Left hindlimb (tissue), 1 donor: ENCODE results near the gene FAAP100.
A peak's percentile ranks its signal among the peaks of the same experiment; 100 is the strongest.
"Not testable (repeated sequence)": the region's sequence is repeated elsewhere in the genome, so short reads cannot be mapped to it uniquely, and the experiment has no call there.

Experiments used
- DNase-seq: peaks from one replicate; pipeline ENCODE4 v3.0.0-alpha.2; 2018

Gene FAAP100, protein sequence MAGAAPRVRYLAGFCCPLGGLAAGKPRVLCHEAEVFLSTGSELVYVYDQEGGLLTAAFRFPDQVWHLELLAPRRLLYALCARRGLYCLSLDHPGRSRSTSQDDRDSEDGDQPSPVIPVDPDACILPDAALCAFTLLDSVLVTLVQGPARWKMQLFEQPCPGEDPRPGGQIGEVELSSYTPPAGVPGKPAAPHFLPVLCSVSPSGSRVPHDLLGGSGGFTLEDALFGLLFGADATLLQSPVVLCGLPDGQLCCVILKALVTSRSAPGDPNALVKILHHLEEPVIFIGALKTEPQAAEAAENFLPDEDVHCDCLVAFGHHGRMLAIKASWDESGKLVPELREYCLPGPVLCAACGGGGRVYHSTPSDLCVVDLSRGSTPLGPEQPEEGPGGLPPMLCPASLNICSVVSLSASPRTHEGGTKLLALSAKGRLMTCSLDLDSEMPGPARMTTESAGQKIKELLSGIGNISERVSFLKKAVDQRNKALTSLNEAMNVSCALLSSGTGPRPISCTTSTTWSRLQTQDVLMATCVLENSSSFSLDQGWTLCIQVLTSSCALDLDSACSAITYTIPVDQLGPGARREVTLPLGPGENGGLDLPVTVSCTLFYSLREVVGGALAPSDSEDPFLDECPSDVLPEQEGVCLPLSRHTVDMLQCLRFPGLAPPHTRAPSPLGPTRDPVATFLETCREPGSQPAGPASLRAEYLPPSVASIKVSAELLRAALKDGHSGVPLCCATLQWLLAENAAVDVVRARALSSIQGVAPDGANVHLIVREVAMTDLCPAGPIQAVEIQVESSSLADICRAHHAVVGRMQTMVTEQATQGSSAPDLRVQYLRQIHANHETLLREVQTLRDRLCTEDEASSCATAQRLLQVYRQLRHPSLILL

DNA sequence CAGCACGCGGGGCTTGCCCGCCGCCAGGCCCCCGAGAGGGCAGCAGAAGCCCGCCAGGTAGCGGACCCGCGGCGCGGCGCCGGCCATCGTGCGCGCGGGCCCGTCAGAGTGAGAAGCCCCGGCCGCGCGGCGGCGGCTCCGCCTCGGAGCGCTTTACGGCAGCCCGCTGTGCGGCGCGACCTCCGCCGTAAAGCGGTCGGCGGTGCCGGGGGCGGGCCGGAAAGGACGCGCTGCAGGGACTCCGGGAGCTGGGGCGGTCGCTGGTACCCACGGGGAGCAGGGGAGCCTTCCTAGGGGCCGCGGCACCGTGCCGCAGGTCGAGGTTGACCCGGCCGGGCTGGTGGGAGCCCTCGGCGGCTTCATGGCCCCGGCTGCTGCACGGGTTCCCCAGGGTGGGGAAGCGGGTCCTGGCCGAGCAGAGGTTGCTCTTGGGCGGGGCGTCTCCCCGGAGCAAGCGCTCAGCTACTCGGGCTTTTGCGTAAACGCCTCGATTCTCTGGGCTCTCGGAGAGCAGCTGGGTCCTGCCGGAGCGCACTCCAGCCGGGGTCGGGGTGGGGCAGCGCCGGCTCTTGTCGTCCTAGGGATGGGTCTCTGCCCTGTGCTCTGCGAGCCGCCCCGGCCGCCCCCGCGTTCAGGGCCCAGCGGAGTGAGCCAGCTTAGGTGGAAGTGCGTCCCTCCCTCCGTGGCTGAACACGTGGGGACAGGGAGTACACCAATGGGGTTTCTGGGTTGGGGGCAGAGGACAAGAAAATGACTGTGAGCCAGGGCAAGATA, at the start of gene FAAP100:
FAAP100 (minus strand) TSS at position 110 of the 774 bp plus-strand sequence; CDS start at position 87, 23 bp downstream.
- peak; percentile 87 for DNase-seq

DNA sequence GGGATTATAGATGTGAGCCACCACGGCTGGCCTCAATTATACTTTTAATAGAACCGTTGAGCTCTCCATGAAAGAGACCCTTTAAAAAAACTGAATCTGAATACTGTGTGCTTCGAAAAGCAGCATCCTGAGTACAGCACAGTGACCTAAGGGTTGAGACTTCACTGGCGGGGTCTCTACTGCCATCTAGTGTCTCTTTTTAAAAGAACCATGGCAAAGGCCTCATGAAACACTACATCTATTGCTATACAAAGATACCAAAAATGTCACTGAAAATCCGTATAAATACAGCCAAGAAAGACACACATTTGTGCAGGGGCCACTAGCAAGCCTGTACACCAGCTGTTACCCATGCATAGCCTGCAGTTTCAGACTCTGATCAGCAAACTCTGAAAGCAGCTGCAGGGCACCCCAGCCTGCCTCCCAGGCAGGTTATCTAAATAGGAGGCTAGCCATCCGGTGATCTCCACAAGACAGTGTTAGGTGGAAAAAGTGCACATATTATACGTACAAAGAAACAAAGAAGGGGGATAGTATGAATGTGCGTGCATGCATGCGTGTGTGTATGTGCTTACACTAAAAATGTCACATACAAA, 49.5 kb upstream of the FAAP100 start:
- peak; percentile 48 for DNase-seq

DNA sequence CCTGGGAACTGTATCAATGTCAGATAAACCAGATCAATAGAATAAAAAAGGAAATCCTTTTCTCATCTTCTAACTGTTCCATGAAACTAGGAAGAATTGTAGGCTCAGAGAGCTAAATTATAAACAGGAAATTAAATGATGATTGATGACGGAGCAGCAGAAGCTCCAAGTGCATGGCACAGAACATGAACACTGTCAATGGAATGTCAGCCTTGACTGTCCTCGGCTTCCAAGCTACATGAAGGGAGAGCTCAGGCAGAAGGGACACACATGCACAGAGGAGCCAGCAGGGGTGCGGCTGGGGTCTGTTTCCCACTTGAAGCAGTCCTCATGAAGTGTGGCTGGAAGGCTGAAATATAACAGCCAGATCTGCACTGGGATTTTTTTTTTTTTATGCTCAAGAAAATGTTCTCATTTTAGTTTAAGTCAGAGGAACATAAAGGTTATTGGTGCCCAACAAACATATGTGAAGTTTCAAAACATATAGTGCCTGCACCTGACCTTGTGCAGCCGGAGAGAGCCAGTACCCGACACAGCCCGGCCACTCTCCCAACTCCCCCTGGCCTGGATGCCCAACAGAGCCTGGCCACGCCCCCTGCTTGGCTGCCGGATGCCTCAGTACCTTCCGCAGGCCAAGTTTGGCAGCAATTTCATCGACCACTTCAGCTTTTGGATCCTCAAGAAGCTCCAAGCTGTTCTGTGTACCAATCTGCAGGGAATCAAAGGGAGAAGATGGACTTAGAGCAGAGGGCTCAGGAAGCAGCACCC, 47.8 kb upstream of the FAAP100 start:
- no peak for DNase-seq

DNA sequence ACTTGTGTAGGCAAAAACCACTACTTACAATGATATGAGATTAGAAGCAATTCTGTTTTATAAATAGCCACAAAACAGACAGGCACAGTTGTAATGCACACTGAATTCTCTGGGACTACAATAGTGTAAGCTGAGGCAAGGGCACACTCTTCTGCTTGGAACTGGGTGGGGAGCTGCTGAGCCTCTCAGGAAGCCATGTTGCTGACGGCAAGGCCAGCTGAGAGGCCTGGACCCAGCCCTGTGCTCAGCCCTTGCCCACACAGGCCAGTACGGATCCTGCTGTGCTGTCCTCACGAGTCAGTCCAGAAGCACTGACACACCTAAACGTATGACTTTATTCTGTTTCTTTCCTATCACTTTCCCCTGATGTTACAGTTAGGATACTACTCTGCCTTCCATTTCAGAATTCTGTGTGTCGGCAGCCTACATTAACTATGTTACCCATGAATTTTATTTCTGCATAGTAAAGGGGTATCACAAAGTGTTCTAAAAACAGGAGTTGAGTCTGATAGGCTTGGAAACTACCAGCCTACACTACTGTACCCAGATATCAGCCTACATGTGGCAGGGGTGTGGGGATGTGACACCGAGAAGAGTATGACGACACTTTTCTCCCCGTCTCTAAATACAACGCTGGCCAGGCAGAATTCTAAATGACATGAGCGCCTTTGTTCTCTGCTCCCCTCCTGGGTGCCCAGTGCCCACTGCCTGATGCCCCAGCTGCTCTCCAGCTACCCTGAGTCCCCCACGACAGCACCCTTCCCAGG, 41.1 kb upstream of the FAAP100 start:
- no peak for DNase-seq

DNA sequence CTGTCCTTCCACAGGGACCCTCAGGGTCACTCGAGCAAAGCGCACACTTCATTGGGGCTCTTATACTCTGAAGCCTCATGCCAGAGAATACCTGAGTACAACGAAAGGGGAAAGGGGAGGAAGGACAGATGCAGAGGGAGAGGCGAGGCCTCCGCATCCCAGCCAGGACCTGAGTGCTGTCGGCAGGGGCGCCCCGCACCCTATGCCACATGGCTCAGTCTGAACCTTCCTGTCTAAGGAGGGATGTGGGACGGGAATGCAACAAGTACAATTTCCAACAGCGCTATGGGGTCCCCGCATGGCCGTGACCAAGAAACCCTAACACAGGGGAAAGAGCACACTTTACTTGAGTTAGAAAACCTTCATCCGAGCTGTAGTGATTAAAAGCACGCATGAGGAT, 39.8 kb upstream of the FAAP100 start:
- DNase-seq: no peak

DNA sequence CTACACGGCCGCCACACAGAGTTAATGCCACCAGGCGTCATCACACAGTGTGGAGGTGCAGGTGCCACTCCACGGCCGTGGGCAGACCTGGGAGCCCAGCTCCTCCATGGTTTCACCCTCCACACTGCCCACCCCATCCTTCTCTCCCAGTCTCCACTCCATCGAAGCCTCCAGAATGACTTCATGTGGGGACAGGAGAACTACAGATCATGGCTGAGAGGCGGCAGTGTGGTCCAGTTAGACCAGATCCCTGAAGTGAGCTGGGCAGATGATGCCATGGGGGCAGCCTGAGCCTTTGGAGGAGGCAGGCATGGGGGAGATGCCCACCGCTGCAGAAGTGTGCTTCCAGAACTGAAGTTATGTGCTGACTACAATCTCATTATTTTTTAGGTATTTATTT, 38.0 kb upstream of the FAAP100 start:
- DNase-seq: no peak

DNA sequence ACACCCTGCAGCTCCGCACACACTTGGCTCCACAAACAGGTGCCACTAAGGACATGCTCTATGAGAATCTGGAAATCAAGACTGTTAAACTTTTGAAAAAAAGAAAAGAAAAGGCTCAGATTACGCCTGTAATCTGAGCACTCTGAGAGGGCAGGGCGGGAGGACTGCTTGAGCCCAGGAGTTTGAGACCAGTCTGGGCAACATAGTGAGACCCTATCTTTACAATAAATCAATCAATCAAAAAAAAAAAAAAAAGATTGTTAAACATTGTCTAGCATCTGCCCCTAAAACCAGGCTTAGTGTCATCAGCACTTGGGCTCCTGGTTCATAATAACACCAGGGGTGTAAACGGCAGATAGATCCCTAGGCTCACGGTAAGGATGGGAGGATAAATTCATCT, 37.5 kb upstream of the FAAP100 start:
- no peak for DNase-seq

DNA sequence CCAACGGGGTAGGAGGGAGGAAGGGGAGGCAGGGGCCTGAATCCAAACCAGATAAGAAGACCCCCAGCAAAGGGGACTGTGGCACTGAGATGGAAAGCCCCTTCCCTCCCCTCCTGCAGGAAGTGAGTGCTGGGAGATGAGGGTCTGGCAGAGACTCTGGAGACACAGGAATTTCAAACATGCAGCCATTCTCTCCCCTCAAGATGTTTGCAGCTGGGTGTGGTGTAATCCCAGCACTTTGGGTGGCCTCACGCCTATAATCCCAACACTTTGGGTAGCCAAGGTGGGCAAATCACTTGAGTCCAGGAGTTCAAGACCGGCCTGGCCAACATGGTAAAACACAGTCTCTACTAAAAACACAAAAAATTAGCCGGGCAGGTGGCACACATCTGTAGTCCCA, 33.9 kb upstream of the FAAP100 start:
- DNase-seq: no peak

DNA sequence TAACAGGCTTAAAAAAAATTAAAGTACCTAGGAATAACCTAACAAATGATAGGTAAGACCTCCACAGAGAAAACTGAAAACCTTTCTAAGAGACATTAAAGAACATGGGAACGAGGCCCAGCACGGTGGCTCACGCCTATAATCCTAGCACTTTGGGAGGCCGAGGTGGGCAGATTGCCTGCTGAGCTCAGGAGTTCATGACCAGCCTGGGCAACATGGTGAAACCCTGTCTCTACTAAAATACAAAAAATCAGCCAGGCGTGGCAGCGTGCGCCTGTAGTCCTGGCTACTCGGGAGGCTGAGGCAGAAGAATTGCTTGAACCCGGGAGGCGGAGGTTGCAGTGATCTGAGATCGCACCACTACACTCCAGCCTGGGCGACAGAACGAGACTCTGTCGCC, 32.6 kb upstream of the FAAP100 start:
- DNase-seq: not testable (repeated sequence)

DNA sequence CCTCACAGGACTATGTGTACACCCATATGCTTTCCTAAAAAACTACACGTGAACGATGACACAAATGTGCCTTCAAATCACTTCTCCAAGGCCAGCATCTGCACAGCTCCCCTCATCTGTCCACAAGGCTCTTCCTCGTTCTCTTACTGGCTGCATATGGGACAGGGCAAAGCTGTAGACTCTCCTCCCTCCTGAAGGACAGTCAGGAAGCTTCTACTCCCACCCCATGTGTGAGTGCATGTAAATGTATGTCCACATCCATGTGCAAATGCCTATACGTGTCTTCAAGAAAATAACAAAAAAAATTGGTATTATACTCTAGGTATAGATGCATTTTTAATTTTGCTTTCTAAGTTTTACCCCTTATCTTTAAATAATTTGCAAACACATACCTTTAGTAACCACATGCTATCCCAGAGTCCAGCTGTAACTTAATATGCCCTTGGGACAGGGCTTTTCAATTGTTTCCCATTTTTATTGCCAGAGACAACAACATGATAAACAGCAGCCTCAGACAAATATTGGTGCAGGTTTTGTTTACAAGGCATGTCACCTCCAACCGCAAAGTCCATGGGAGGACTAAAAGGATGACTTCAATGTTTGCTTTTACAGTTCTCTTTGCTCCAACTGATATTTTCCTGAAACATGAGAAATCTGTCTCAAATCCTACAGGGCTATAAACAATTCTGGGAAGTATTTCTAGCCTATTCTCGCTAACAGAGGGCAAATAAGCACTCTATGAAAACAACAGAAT, 31.6 kb upstream of the FAAP100 start:
- DNase-seq: no peak

DNA sequence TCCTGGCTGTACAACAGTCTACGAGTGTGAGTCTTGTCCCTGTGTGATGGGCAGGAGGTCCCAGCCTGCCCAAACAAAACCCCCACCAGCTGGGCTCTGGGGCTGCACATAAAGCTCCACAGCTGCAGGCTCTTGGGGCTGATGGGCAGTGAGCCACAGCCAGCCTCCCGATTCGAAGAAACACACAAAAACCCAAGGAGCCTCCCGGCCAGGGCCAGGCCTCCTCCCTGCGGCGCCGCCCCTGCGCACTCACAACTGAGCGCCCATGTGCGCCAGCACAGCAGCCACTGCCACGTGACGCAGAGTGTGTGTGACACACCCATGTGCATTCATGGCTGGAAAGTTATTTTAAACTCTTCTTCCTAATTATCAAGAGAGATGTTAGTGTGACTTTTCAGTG, 30.6 kb upstream of the FAAP100 start:
- DNase-seq: no peak

DNA sequence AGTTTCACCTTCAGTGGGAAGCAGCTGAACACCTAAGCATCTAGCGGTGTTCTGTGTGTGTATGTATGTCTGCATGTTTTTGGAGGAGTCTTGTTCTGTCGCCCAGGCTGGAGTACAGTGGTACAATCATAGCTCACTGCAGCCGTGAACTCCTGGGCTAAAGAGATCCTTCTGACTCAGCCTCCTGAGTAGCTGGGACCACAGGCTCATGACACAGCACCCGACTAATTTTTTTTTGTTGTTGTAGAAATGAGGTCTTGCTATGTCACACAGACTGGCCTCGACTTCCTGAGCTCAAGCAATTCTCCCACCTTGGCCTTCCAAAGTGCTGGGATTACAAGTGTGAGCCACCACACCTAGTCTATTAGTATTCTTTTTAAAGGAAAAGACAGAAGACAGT, 30.2 kb upstream of the FAAP100 start:
- DNase-seq: no peak

DNA sequence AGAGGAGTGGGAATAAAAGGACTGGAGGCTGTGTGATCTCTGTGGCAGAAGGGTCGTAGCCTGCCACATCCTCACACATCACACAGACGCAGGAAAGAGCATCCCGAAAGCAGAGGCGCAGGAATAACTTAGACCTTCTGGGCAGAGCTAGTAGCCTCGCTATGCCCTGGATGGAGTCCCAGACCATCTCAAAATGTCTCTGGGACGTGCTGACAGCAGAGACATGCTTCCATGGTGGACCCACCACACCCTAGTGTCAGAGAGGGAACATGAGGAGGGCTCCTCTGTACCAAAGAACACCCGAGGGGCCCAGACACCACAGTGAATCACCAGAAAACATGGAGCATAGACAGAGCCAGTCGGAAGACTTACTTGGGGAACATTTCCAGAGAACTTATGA, 29.6 kb upstream of the FAAP100 start:
- no peak for DNase-seq

DNA sequence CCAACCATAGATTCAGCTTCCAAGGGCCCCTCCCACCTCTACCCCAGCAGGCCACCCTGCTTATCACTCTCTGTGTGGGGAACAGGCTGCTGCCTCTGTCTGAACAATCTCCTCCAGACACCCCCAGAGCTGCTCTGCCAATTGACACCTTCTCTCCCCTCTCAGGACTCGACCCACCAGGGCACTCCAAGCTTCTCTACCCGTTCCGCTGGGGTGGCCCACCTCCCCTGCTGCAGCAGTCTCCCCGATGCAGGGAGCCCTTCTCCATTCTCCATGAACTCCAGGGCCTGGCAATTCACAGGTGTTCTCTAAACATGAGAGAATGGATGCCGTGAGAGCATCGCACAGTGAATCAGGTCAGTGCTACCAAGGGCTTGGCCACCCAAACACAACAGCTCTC, 28.3 kb upstream of the FAAP100 start:
- no peak for DNase-seq

DNA sequence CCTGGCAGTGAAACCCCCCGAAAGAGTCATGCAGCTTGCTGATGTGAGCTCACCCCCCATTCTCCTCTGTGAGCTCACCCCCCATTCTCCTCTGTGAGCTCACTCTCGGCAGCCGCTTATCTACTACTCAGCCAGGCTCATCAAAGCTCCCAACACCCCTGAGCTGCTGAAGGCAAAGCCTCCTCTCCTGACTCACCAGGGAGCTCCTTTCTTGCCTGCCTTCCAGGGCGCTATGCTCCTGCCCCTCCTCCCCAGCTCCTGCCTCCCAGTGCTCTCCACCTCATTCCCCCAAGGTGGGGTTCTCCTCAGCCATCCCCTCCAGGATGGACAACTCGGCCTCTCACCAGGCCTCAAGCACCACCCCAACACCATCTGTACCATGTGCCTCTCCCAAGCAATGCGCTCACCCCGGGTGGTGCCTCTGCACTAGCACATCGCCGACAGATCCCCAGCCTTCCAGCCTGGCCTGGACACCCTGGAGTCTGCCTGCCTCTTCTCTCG, 27.7 kb upstream of the FAAP100 start:
- DNase-seq: no peak

DNA sequence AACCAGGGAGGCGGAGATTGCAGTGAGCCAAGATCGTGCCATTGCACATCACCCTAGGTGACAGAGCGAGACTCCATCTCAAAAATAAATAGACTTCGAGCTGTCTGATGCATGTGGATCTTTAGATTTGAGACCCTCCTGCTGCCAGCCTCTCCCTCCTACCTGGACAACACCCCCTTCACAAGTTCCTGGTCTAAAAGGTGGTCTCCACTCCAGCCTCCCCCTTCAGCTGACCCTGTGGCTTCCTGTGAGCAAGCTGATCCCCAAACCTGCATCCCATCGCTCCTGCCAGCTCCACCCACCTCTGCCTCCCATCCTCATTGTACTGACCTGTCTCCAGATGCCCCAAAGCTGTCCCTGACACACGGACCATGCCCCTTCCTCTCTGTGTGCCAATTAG, 27.1 kb upstream of the FAAP100 start:
- no peak for DNase-seq

DNA sequence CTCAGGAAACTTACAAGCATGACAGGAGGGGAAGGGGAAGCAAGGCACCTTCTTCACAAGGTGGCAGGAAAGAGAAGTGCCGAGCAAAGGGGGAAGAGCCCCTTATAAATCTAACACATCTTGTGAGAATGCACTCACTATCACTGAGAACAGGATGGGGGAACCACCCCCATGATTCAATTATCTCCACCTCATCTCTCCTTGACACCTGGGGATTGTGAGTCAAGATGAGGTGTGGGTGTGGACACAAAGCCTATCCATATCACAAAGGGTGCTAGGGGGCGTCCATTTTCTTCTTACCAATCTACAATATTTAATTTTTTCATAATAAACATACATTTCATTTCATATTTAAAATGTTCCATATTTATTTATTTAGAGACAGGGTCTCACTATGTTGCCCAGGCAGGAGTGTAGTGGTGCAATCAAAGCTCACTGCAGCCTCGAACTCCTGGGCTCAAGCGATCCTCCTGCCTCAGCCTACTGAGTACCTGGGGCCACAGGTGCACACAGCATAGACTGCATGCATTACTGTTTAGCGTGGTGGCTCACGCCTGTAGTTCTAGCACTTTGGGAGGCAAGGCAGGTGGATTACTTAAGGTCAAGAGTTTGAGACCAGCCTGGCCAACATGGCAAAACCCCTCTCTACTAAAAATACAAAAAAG, 26.5 kb upstream of the FAAP100 start:
- no peak for DNase-seq

DNA sequence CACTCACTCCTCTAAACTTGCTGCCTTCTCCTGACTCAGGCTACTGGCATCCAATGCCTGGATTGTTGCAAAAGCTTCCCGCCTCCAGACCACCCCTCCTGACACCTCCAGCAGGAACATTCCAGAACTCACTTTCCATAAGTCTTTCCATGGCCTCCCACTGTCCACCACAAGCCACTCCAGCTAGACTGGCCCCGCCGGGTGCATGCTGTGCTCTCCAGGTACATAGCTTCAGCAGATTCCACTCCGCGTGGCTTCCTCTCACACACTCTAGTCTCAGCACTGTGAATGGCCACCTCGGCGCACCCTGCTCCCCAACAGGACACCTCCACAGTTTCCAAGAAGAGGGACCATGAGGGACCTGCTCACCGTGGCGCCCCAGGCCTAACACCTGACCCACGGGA, 25.9 kb upstream of the FAAP100 start:
- no peak for DNase-seq

DNA sequence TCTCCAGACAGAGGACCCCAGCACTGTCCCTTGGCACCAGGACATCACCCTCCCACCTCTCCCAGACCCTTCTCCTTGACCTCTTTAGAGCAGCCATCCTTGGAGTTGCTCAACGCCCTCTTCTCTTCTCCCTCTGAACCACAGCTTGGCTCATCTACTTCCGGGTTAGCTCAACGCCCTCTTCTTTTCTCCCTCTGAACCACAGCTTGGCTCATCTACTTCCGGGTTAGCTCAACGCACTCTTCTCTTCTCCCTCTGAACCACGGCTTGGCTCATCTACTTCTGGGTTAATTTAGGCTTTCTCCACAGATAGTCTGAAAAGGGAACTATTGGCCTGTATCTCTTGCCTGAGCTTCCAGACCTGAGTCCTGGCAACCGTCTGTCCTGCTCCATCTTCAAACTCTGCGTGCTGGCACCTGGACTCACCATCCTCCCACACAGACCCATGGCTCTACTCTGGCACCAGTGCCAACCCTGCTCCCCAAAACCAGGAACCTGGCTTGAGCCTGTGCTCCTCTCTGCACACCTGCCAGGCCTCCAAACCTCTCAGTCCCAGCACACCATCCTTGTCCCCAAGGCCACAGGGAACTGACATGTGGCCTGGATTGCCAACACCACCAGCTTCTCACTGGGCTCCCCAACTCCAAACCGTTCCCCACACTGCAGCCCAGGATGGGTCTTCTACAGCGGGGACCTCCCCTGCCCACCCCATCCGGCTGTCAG, 25.3 kb upstream of the FAAP100 start:
- DNase-seq: no peak
